ENCODE results near the gene SH3RF3. TPM values are rescaled to one million over a fixed set of nuclear protein-coding genes. Genes with fewer than 3 reads are reported as not detected.

The SH3RF3 gene
- total RNA-seq, 1 donor from 2014 or later = 10.8 TPM

DNA sequence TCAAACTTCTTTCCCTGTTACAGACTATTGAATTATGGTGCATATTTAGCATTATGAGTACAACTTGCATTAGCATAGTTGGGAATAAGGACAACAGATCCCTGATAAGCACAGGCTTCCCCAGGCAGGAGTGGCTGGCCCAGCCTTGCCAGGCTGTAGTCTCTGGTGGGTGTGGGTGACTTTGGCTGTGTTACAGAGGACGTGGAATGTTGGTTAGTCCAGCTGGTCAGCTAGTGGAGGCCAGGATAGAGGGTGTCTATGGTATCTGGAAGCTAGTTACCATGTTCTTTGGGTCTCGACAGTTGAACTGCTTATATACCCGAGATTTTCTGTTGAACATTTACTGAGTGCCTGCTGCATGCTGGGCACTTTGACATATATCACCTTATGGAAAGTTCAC, 4.7 kb downstream of the SH3RF3 start:
- Histone ChIP-seq H3K9me3 (no peaks in the 10 kb centered on the region), H3K27ac (no peak overlapping the region), H3K27me3 (no peaks in the 10 kb centered on the region), H3K4me1 (peaks cover 35% of the 10 kb centered on the region), H3K4me3 (no peak overlapping the region), H3K36me3 (no peaks in the 10 kb centered on the region)
- DNase-seq (ENCODE audit: extremely low spot score in 2 of 2) = no peak
- no peak for TF ChIP-seq POLR2AphosphoS5 (IDR thresholded peaks at IDR 0.05; ENCODE audit: insufficient read depth in 1 of 2, low read depth in 1 of 2)
- intact Hi-C loops (cut with DNase I) = no loop called here

DNA sequence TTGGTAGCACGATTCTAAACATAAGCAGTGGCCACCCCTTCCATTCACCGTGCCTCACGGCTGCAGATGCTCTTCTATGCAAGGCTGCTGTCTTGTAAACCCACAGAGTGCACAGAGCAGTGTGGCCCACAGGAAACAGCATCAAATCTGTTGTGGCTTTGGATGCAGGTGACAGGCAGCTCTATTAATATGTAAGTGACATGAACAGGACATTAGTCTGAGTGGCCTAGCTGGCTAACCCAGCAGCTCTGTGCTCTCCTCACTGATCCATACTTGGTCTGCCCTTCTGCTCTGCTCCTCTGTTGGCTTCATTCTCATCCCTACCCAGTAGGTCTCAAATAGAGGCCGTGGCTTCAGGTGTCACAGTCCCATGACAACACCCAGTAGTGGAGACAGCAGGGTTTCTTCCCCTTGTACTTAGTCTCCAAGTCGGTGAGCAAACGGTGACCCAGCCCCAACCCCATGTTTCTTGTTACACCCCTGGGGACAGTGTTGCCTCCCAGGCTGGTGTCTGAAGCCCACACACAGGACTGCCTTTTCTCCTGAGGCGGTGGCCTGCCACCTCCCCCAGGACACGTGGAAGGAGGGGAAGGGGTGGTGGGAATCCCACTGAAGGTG, 5.8 kb downstream of the SH3RF3 start:
- TF ChIP-seq, protein P1, sequence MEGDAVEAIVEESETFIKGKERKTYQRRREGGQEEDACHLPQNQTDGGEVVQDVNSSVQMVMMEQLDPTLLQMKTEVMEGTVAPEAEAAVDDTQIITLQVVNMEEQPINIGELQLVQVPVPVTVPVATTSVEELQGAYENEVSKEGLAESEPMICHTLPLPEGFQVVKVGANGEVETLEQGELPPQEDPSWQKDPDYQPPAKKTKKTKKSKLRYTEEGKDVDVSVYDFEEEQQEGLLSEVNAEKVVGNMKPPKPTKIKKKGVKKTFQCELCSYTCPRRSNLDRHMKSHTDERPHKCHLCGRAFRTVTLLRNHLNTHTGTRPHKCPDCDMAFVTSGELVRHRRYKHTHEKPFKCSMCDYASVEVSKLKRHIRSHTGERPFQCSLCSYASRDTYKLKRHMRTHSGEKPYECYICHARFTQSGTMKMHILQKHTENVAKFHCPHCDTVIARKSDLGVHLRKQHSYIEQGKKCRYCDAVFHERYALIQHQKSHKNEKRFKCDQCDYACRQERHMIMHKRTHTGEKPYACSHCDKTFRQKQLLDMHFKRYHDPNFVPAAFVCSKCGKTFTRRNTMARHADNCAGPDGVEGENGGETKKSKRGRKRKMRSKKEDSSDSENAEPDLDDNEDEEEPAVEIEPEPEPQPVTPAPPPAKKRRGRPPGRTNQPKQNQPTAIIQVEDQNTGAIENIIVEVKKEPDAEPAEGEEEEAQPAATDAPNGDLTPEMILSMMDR (IDR thresholded peaks at IDR 0.05) = no peak
- TF ChIP-seq POLR2AphosphoS5 (IDR thresholded peaks at IDR 0.05; ENCODE audit: insufficient read depth in 1 of 2, low read depth in 1 of 2) = no peak
- no peak for TF ChIP-seq POLR2A (IDR thresholded peaks at IDR 0.05)
- DNase-seq (ENCODE audit: extremely low spot score in 2 of 2) = no peak
- Histone ChIP-seq H3K9me3 (no peaks in the 10 kb centered on the region), H3K36me3 (no peaks in the 10 kb centered on the region), H3K27ac (no peak overlapping the region), H3K27me3 (no peaks in the 10 kb centered on the region), H3K4me3 (no peak overlapping the region), H3K4me1 (peaks cover 45% of the 10 kb centered on the region)
- intact Hi-C loops (cut with DNase I) = no loop called here

DNA sequence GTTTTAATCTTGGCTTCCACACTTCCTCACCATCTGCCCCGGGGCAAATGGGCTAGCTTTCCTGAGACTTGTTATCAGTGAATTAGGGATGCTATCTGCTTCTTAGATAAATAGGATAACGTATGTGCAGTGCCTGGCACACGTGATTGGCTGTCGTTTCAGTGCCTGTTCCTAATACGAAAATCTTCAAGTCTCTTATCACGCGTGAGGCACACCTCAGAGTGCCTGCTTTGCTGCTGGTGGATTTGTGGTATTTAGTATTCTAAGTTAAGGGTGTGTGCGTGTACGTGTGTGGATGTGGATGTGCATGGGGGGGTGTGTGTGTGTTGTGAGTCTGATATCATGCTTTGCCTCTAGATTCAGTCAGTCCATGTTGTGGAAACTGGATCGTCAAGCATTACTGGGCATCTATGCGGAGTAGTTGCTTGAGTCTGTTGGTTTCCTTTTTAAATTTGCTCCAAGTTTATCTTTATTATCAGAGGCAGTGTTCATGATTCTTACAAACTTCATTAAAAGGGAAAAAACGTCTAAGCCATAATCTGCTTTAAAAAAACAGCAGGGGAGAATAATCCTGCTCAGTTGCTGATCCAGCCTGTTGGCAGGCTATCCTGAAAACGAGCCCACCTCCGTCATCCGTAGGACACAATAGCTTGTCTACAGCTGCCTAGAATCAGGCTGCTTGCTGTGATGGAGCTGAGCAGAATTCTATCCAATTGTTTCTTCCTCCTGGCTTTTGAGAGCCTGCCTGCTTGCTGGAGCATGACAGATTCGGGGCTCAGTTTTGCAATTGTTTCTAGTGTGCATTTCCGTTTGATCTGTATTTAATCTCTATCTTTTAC, 6.6 kb downstream of the SH3RF3 start:
- Histone ChIP-seq H3K27ac (no peak overlapping the region), H3K36me3 (no peaks in the 10 kb centered on the region), H3K4me1 (peaks cover 42% of the 10 kb centered on the region), H3K9me3 (no peaks in the 10 kb centered on the region), H3K4me3 (no peak overlapping the region), H3K27me3 (no peaks in the 10 kb centered on the region)
- DNase-seq (ENCODE audit: extremely low spot score in 2 of 2) = no peak
- TF ChIP-seq POLR2A (IDR thresholded peaks at IDR 0.05) (no peak), POLR2AphosphoS5 (IDR thresholded peaks at IDR 0.05; ENCODE audit: insufficient read depth in 1 of 2, low read depth in 1 of 2) (no peak)
- TF ChIP-seq, protein P1 (IDR thresholded peaks at IDR 0.05) = no peak
- intact Hi-C loops (cut with DNase I) = no loop called here

DNA sequence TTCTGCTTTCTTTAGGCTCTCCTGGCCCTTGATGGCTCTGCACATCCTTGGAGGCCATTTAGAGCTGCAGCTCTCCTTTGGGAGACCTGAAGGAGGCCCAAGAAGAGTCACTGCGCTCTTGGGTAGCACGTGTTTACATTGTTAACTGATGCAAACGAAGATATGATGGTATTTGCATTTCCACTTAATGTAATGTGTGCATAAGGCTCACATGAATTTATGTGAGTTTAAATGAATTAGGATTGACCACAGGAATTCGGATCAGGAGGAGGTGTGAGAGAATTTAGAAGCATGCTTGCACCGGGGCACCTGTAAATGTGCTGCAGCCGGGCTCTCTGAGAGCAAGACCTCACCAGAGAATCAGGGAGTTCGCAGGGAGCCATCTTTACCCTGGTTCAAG, 7.5 kb downstream of the SH3RF3 start:
- no peaks in the 10 kb centered on the region for H3K27me3 ChIP-seq
- peaks cover 33% of the 10 kb centered on the region for H3K4me1 ChIP-seq
- intact Hi-C loops (cut with DNase I) = no loop called here
- no peak for TF ChIP-seq POLR2AphosphoS5 (IDR thresholded peaks at IDR 0.05; ENCODE audit: insufficient read depth in 1 of 2, low read depth in 1 of 2)
- no peak for TF ChIP-seq POLR2A (IDR thresholded peaks at IDR 0.05)
- TF ChIP-seq, protein P1 (IDR thresholded peaks at IDR 0.05) = no peak
- H3K4me3 ChIP-seq = no peak overlapping the region
- H3K36me3 ChIP-seq = no peaks in the 10 kb centered on the region
- no peaks in the 10 kb centered on the region for H3K9me3 ChIP-seq
- DNase-seq (ENCODE audit: extremely low spot score in 2 of 2) = no peak
- no peak overlapping the region for H3K27ac ChIP-seq

DNA sequence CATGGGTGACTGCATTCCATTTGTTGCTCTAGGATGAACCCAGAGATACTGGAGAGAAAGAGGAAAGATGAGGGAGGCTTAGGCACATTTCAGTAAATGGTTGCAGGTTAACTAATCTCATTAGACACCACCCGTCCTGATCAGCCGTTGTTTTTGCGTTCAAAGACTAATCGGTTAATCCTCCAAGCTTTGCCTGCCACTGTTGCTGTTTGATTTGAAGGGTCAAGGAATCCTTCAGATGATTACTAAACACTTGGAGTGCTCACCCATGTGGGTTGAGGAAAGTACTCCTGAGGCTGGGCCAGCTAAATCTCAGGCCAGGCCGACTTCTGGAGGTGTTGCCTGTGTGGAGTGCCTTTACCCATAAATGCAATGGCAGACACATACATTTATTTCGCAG, 8.6 kb downstream of the SH3RF3 start:
- Histone ChIP-seq H3K27ac (no peak overlapping the region), H3K27me3 (no peaks in the 10 kb centered on the region)

More for the DNA sequence above, 8.6 kb downstream of the SH3RF3 start:
- TF ChIP-seq, protein P1 (IDR thresholded peaks at IDR 0.05) = no peak
- no peak for TF ChIP-seq POLR2AphosphoS5 (IDR thresholded peaks at IDR 0.05; ENCODE audit: insufficient read depth in 1 of 2, low read depth in 1 of 2)
- TF ChIP-seq POLR2A (IDR thresholded peaks at IDR 0.05) = no peak
- intact Hi-C loops (cut with DNase I) = no loop called here
- H3K4me1 ChIP-seq = peaks cover 33% of the 10 kb centered on the region
- no peak for DNase-seq (ENCODE audit: extremely low spot score in 2 of 2)
- H3K36me3 ChIP-seq = no peaks in the 10 kb centered on the region
- H3K4me3 ChIP-seq = no peak overlapping the region
- no peaks in the 10 kb centered on the region for H3K9me3 ChIP-seq

All from vagina (tissue), 2 donors.